ENCODE results near the gene NIN. TPM values are rescaled to one million over a fixed set of nuclear protein-coding genes. Genes with fewer than 3 reads are reported as not detected.

Gene NIN
- total RNA-seq, 1 donor from 2014 or later = 45.4 TPM

GRCh38 chr14:50762001-50762930, 68.7 kb downstream of the NIN start:
- Histone ChIP-seq H3K9me3 (ENCODE audit: insufficient read depth, low read depth, low read length) (no peaks in the 10 kb centered on the region), H2AFZ (ENCODE audit: low read depth, low read length) (no peak overlapping the region), H3K36me3 (ENCODE audit: insufficient read depth, low read length) (peaks cover 25% of the 10 kb centered on the region), H3K9ac (ENCODE audit: low read length) (peak overlapping the region; percentile 66), H3K27ac (ENCODE audit: low read depth, low read length) (peak overlapping the region; percentile 92), H4K20me1 (ENCODE audit: insufficient read depth, low read length) (no peaks in the 10 kb centered on the region), H3K4me3 (ENCODE audit: insufficient read depth, low read depth, low read length) (peak overlapping the region; percentile 11), H3K4me1 (ENCODE audit: insufficient read depth, low read length) (peaks cover 27% of the 10 kb centered on the region), H3K4me2 (ENCODE audit: low read length) (peak overlapping the region; percentile 68), H3K27me3 (ENCODE audit: insufficient read depth, low read length) (no peaks in the 10 kb centered on the region), H3K79me2 (ENCODE audit: insufficient read depth, low read length) (no peaks in the 10 kb centered on the region)
- Mint-ChIP-seq H3K27me3 (ENCODE audit: low read depth, unreplicated experiment) (no peaks in the 10 kb centered on the region), H3K4me3 (ENCODE audit: unreplicated experiment) (no peak overlapping the region), H3K27ac (ENCODE audit: unreplicated experiment) (peak overlapping the region; percentile 42), H3K4me1 (ENCODE audit: low read depth, unreplicated experiment) (peaks cover 25% of the 10 kb centered on the region), H3K36me3 (ENCODE audit: low read depth, unreplicated experiment) (peaks cover 8% of the 10 kb centered on the region), H3K9me3 (ENCODE audit: unreplicated experiment) (no peaks in the 10 kb centered on the region)
- FAIRE-seq (peak; percentile 49), DNase-seq (ENCODE audit: low read depth) (peak; percentile 87)
- no peak for TF ChIP-seq EZH2 (IDR thresholded peaks at IDR 0.05; ENCODE audit: insufficient read depth, low read length)
- TF ChIP-seq CTCF (IDR thresholded peaks at IDR 0.05; ENCODE audit: insufficient read depth, low read depth, low read length) = no peak

GRCh38 chr14:50759800-50760543, 71.0 kb downstream of the NIN start:
- H3K79me2 ChIP-seq (ENCODE audit: insufficient read depth, low read length) = no peaks in the 10 kb centered on the region
- Mint-ChIP-seq H3K4me1 (ENCODE audit: low read depth, unreplicated experiment) (peaks cover 17% of the 10 kb centered on the region), H3K27ac (ENCODE audit: unreplicated experiment) (no peak overlapping the region), H3K27me3 (ENCODE audit: low read depth, unreplicated experiment) (no peaks in the 10 kb centered on the region), H3K9me3 (ENCODE audit: unreplicated experiment) (no peaks in the 10 kb centered on the region), H3K36me3 (ENCODE audit: low read depth, unreplicated experiment) (peaks cover 8% of the 10 kb centered on the region), H3K4me3 (ENCODE audit: unreplicated experiment) (no peak overlapping the region)
- DNase-seq (ENCODE audit: low read depth) = no peak
- peaks cover 21% of the 10 kb centered on the region for H3K4me1 ChIP-seq (ENCODE audit: insufficient read depth, low read length)
- no peak overlapping the region for H3K4me2 ChIP-seq (ENCODE audit: low read length)
- H3K9ac ChIP-seq (ENCODE audit: low read length) = no peak overlapping the region
- H4K20me1 ChIP-seq (ENCODE audit: insufficient read depth, low read length) = no peaks in the 10 kb centered on the region
- H3K36me3 ChIP-seq (ENCODE audit: insufficient read depth, low read length) = peaks cover 27% of the 10 kb centered on the region
- H3K9me3 ChIP-seq (ENCODE audit: insufficient read depth, low read depth, low read length) = no peaks in the 10 kb centered on the region
- H3K27me3 ChIP-seq (ENCODE audit: insufficient read depth, low read length) = no peaks in the 10 kb centered on the region
- TF ChIP-seq EZH2 (IDR thresholded peaks at IDR 0.05; ENCODE audit: insufficient read depth, low read length) = no peak
- TF ChIP-seq CTCF (IDR thresholded peaks at IDR 0.05; ENCODE audit: insufficient read depth, low read depth, low read length) = no peak
- no peak overlapping the region for H2AFZ ChIP-seq (ENCODE audit: low read depth, low read length)
- H3K27ac ChIP-seq (ENCODE audit: low read depth, low read length) = no peak overlapping the region
- H3K4me3 ChIP-seq (ENCODE audit: insufficient read depth, low read depth, low read length) = no peak overlapping the region
- no peak for FAIRE-seq

Data from astrocyte (in vitro differentiated cells and primary cell).